Activated CD8-positive, alpha-beta T cell treated with anti-CD3 and anti-CD28 coated beads, Interleukin-2, amount 10 ng/mL, durations not matched to agents 7 days and 5 days (primary cell): ENCODE measurements around the gene OR1J1. TPM values are rescaled to one million over a fixed set of nuclear protein-coding genes. Genes with fewer than 3 reads are reported as not detected.
A peak's percentile ranks its signal among the peaks of the same experiment; 100 is the strongest.

Experiments
- ATAC-seq: fragments of 150-1000 bp; cut with Tn5 transposase; one replicate; pipeline ENCODE4 v1.10.0; 2021; ENCODE audit warnings: moderate library complexity
- CTCF ChIA-PET: fragments of 350-600 bp; sonication (Branson Sonifier 250); formaldehyde crosslinking; loops from one replicate; lab custom pipeline; 2021; ENCODE audit warnings: antibody characterized with exemption; lab: Charles Lee
- POLR2A ChIA-PET: fragments of 350-600 bp; sonication (Branson Sonifier 250); formaldehyde crosslinking; loops from one replicate; lab custom pipeline; 2021; ENCODE audit warnings: antibody characterized with exemption; lab: Charles Lee
- DNase-seq: peaks from one replicate; pipeline ENCODE4 v3.0.0-alpha.2; 2020
- H3K27ac Mint-ChIP-seq: one replicate; pipeline ENCODE4 v1.8.0; 2021; ENCODE audit warnings: mild to moderate bottlenecking, mixed read lengths
- H3K27me3 Mint-ChIP-seq: one replicate; pipeline ENCODE4 v1.8.0; 2021; ENCODE audit warnings: low read depth, mixed read lengths
- H3K36me3 Mint-ChIP-seq: one replicate; pipeline ENCODE4 v1.8.0; 2021; ENCODE audit warnings: low read depth, mixed read lengths
- H3K4me1 Mint-ChIP-seq: one replicate; pipeline ENCODE4 v1.8.0; 2021; ENCODE audit warnings: low read depth, mixed read lengths
- H3K4me3 Mint-ChIP-seq: one replicate; pipeline ENCODE4 v1.8.0; 2021; ENCODE audit warnings: mild to moderate bottlenecking, mixed read lengths
- H3K9me3 Mint-ChIP-seq: one replicate; pipeline ENCODE4 v1.8.0; 2022; ENCODE audit warnings: mixed read lengths; ENCODE audit not compliant: insufficient read depth
- total RNA-seq, 2 experiments: library from RNA; stranded (reverse); gene quantifications; one replicate each; pipeline ENCODE4 v1.2.3, GENCODE V29; 2021

The OR1J1 gene
- total RNA-seq, 2 experiments from 2014 or later = not detected

DNA sequence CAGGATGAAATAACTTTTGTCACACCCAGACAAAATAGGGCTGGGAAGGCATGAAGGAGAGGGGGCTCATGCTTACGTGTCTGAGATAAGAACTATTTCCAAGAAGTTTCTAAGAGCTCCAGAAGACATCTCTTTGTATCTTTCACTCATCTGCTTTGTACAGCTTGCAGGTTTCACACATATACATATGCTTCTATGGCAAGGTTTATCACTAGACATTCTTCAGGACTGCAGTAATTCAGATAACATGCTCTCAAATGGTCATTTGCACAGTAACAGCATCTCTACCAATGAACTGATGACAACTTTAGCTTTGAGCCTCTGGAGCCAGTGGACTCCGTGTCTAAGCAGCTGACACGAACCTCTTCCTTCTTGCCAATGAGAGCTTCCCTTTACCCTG lies 3.2 kb downstream of the OR1J1 start:
- H3K27me3 Mint-ChIP-seq = peaks cover 24% of the 10 kb centered on the region
- no peak overlapping the region for H3K4me3 Mint-ChIP-seq
- H3K27ac Mint-ChIP-seq = no peak overlapping the region
- ChIA-PET POLR2A (no interaction called here), CTCF (interaction anchor here (1.4 kb wide), 1 partner anchor 24 kb away, joined by 5 read pairs; no protein-coding TSS in a partner anchor)
- no peaks in the 10 kb centered on the region for H3K9me3 Mint-ChIP-seq
- no peaks in the 10 kb centered on the region for H3K36me3 Mint-ChIP-seq
- ATAC-seq (no peak), DNase-seq (no peak)
- H3K4me1 Mint-ChIP-seq = no peaks in the 10 kb centered on the region

DNA sequence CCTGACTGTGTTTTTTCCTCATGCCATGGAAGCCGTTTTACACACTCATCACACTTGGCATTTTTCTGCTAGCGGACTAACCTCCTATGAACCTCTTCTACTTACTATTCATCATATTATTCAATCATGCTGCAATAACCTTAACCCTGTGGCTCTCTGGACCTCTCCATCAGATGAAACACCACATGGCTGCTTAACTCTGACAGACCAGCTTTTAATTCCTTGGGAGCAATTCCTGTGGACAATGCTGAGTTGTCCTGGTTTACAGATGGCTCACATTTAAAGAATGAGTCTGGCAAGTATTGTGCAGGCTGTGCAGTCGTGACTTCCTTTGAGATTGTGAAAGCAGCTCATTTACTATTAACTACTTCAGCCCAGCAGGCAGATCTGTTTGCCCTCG lies 9.0 kb downstream of the OR1J1 start:
- peaks cover 19% of the 10 kb centered on the region for H3K27me3 Mint-ChIP-seq
- H3K9me3 Mint-ChIP-seq = no peaks in the 10 kb centered on the region
- H3K4me3 Mint-ChIP-seq = no peak overlapping the region
- POLR2A ChIA-PET = no interaction called here
- CTCF ChIA-PET = no interaction called here
- H3K4me1 Mint-ChIP-seq = peaks cover 13% of the 10 kb centered on the region
- ATAC-seq = no peak
- DNase-seq = no peak
- no peak overlapping the region for H3K27ac Mint-ChIP-seq
- H3K36me3 Mint-ChIP-seq = no peaks in the 10 kb centered on the region

DNA sequence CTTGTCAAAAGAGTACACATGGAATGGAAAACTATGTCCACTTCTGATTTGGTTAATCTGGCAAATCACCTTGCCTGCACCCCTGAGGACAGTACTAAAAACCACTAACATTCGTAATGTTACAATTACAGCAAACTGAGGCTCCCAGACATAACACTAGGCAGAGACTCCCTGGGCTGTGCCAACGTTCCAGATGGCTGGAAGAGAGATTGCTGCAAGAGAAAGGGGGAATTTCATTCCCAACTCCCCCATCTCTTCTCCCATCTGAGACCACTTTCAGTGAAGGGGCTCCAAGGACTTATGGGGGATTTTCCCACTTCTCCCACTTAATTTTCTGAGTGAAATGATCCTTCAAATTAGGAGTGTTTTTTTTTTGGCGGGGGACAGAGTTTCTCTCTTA lies 11.3 kb downstream of the OR1J1 start:
- POLR2A ChIA-PET = no interaction called here
- Mint-ChIP-seq H3K27me3 (peaks cover 33% of the 10 kb centered on the region), H3K4me1 (peaks cover 15% of the 10 kb centered on the region), H3K4me3 (no peak overlapping the region), H3K27ac (no peak overlapping the region), H3K9me3 (no peaks in the 10 kb centered on the region), H3K36me3 (no peaks in the 10 kb centered on the region)
- ATAC-seq (no peak), DNase-seq (no peak)
- CTCF ChIA-PET = interaction anchor here (5.0 kb wide), 1 partner anchor 343 kb away, joined by 102 read pairs; no protein-coding TSS in a partner anchor

DNA sequence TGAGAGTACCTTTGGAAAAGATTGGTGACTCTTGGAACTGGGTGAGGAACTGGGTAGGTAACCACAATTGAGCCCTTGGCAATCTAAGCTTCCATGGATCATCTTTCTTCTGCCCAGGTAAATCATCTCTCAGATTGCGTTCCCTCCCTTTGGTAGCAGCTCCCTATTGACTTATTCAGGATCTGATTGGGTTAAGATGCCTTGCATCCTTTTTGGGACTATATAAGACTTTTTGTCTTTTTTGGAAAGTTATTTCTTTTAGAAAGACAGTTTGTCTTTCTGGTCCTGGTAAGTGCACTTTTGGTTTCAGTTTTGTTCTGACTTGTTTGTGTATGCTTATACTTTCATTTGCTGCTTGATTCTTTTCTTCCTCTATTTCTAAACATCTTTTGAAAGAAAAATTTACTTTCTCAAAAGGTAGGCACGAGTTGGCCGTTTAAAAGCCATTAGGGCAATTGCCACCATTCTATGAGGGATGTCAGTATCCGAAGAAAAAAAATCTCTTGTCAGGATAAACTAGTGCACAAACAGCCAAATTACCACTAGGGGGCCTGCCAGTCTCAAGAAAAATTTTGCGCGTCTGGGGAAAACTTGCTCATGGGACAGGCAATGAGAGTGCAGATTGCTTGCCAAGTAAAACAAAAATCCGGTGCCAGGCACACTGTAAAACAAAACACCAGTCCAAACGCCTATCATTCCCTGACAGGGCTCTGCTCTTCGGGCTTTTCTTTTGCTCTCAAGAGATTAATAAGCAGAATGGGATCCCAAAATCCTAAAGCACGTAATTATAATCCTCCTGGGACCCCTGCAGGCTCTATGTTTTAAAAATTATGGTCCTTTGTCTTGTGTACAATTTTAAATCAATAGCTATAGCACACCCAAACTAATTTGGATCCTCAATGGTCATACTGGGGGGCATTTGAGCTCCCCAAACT lies 12.8 kb downstream of the OR1J1 start:
- peak; percentile 84 for ATAC-seq
- ChIA-PET POLR2A (no interaction called here), CTCF (interaction anchor here (0.6 to 5.0 kb wide), 24 partner anchors 11 to 885 kb away, joined by 3 to 102 read pairs (median 3); partner anchors contain the start of genes MRRF, PDCL, RABGAP1 and RBM18)
- peaks cover 15% of the 10 kb centered on the region for H3K4me1 Mint-ChIP-seq
- H3K27ac Mint-ChIP-seq = peak overlapping the region; percentile 83
- H3K4me3 Mint-ChIP-seq = peak overlapping the region; percentile 82
- no peaks in the 10 kb centered on the region for H3K36me3 Mint-ChIP-seq
- peaks cover 41% of the 10 kb centered on the region for H3K27me3 Mint-ChIP-seq
- DNase-seq = peak; percentile 80
- no peaks in the 10 kb centered on the region for H3K9me3 Mint-ChIP-seq

DNA sequence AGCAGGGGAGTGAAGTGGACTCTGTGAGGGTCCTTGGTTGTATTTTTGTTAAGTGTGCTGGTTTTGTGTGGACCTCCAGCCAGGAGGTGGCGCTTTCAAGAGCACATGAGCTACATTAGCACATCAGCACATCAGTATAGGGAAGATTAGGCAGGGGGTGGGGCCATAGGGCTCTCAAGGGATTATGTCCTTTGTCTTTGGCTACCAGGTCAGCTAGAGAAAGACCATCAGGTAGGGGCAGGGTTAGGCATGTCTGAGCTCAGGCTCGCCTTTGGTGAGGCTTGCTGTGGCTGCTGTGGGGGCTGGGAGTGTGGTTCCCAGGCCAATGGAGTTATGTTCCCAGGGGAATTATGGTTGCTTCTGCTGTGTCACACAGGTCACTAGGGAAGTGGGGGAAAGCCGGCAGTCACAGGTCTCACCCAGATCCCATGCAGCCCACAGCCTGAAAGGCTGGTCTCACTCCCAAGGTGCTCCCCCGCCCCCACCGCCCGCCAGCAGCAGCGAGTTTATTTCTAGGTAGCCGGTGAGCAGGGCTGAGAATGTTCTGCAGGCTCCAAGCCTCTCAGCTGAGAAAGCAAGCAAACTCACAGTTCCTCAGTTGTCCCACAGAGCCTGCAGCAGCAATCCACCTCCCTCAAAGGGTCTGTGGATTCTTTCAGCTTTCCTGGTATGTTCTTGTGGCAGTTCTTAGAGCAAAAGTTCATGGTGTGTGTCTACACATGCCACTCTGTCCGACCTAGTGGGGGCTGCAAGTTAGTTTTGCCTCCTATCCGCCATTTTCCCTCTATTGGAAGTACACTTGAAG lies 13.7 kb downstream of the OR1J1 start:
- ATAC-seq (peak; percentile 40), DNase-seq (peak; percentile 44)
- Mint-ChIP-seq H3K4me1 (peaks cover 15% of the 10 kb centered on the region), H3K27me3 (peaks cover 46% of the 10 kb centered on the region), H3K27ac (peak overlapping the region; percentile 83), H3K4me3 (peak overlapping the region; percentile 82), H3K36me3 (no peaks in the 10 kb centered on the region), H3K9me3 (no peaks in the 10 kb centered on the region)
- POLR2A ChIA-PET = interaction anchor here (1.1 kb wide), 1 partner anchor 348 kb away, joined by 3 read pairs; no protein-coding TSS in a partner anchor
- CTCF ChIA-PET = interaction anchor here (0.6 to 5.0 kb wide), 24 partner anchors 10 to 886 kb away, joined by 3 to 102 read pairs (median 3); partner anchors contain the start of genes MRRF, PDCL, RABGAP1 and RBM18

DNA sequence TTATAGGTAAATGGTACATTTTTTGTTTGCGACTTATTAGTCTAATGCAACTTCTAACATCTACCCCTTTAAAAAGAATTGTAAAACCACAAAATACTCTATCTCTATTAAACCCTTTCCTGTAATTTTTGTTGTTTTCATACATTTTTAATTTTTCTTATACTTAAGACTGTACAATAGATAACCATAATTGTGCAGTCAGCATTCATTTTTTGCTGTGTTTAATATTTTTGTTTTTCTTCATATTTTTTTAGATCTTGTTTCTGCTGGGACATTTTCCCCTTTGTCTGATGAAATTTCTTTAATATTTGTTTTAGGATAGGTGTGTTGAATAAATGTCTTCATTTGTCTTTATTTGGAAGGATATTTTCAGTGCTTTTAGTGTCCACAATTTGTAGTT lies 19.9 kb downstream of the OR1J1 start:
- Mint-ChIP-seq H3K4me1 (no peaks in the 10 kb centered on the region), H3K36me3 (no peaks in the 10 kb centered on the region), H3K27ac (no peak overlapping the region), H3K4me3 (no peak overlapping the region), H3K27me3 (peaks cover 51% of the 10 kb centered on the region), H3K9me3 (no peaks in the 10 kb centered on the region)
- ChIA-PET POLR2A (no interaction called here), CTCF (no interaction called here)
- ATAC-seq = no peak
- DNase-seq = no peak

DNA sequence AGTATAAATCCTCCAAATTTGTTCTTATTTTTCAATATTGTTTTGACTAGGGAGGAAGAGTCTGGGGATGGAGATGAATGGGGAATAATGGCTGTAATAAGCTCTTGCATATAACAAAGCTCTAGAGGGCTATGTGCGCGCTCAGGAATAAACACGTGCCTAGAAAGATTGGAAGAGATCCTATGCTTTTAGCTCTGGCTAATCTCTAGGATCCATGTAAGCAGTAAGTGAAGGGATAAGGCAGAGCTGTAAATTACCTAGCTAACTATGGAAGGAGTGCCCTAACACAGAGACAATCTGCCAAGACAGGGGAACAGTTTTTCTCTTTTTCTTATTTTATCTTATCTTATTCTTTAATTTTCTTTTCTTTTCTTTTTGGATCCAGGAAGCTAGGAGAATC lies 21.6 kb downstream of the OR1J1 start:
- no peak overlapping the region for H3K27ac Mint-ChIP-seq
- ChIA-PET POLR2A (no interaction called here), CTCF (interaction anchor here (1.0 to 2.7 kb wide), 3 partner anchors 330 to 357 kb away, joined by 3 to 10 read pairs (median 3); no protein-coding TSS in a partner anchor)
- peaks cover 39% of the 10 kb centered on the region for H3K27me3 Mint-ChIP-seq
- ATAC-seq (no peak), DNase-seq (no peak)
- no peaks in the 10 kb centered on the region for H3K9me3 Mint-ChIP-seq
- H3K4me3 Mint-ChIP-seq = no peak overlapping the region
- no peaks in the 10 kb centered on the region for H3K36me3 Mint-ChIP-seq
- H3K4me1 Mint-ChIP-seq = no peaks in the 10 kb centered on the region

DNA sequence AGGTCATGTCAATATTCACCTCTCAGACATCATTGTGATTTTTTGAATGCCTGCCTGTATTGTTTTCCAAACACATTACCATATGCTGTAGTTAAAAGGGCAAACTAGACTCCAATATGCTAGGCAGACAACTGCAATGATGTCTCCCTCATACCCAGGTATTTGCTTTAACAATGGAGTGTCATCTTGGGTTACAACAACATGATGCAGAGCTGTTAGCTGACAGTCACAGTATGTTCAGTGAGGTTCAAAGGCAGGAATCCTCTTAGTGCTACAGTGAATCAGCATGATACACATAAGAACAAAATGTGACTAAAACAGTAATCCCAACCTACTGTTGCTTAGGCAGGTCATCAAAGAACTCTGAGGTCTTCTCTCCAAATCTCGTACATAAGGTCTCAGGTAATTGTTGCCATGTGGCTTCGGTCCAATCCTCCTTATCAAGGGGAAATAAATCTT lies 24.0 kb downstream of the OR1J1 start:
- Mint-ChIP-seq H3K9me3 (no peaks in the 10 kb centered on the region), H3K4me1 (no peaks in the 10 kb centered on the region), H3K4me3 (no peak overlapping the region), H3K36me3 (no peaks in the 10 kb centered on the region), H3K27me3 (peaks cover 24% of the 10 kb centered on the region), H3K27ac (no peak overlapping the region)
- DNase-seq (no peak), ATAC-seq (no peak)
- POLR2A ChIA-PET = no interaction called here
- CTCF ChIA-PET = interaction anchor here (0.8 to 1.8 kb wide), 5 partner anchors 10 to 355 kb away, joined by 3 to 13 read pairs (median 4); no protein-coding TSS in a partner anchor

DNA sequence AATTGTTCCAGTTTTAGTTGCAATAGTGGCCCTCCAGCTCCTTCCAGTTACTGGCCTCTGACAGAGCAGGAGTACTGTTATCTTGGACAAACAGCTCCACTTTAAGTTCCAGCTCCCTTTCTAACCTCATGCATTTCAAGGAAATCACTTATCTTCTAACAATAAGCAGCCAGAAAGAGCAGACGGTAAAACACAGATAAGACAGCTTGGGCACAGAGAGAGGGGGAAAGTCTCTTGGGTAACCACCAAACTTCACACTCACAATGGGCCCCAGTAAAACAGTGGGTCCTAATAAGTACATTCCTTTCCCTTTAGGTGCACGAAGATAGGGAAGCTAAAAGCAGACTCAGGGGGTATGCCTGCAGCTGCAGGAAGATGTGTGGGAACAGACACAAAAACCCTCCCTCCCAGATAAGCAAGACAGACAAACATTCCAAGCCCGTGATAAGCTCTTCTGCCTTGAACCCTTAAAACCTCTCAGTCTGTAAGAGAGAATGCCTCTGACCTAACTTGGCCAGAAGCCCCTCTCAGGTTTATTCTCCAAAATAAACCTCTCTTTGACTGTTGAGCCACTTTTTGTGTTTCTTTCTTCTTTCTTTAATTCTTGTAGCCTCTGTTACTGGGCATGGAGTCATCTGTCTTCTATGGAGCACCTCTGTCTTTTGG lies 30.8 kb downstream of the OR1J1 start:
- ChIA-PET POLR2A (no interaction called here), CTCF (interaction anchor here (1.3 kb wide), 1 partner anchor 323 kb away, joined by 3 read pairs; no protein-coding TSS in a partner anchor)
- no peak overlapping the region for H3K27ac Mint-ChIP-seq
- H3K4me1 Mint-ChIP-seq = no peaks in the 10 kb centered on the region
- H3K27me3 Mint-ChIP-seq = peaks cover 26% of the 10 kb centered on the region
- no peak for ATAC-seq
- no peak overlapping the region for H3K4me3 Mint-ChIP-seq
- no peaks in the 10 kb centered on the region for H3K9me3 Mint-ChIP-seq
- H3K36me3 Mint-ChIP-seq = no peaks in the 10 kb centered on the region
- no peak for DNase-seq

DNA sequence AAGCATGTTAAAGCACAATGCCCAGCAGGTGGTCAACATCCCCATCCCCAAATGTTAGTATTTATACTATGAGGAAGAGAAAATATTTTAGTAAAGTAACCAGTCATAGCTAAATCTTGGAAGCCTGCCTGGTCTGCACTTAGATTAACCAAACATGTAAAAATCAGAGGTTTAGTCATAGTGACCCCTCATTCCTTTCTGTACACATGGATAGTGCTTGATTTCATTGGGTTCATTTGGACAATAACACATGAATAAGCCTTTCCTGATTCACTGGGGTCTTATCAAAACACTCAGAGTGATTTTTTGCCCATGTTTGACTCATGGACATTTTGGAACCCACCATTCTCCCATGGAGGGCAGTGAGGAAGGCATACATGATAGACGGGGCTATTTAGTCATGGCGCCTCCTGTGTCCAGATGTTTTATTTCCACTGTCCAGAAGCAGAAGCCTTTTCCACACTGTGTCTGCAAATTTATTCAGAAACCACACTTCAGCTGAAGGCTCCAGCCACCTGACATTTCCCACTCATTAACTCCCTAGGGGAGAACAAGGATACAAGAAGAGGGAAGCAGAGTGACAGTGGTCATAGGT lies 32.5 kb downstream of the OR1J1 start:
- ChIA-PET POLR2A (no interaction called here), CTCF (no interaction called here)

More for the DNA sequence above, 32.5 kb downstream of the OR1J1 start:
- ATAC-seq (no peak), DNase-seq (no peak)
- no peak overlapping the region for H3K27ac Mint-ChIP-seq
- no peak overlapping the region for H3K4me3 Mint-ChIP-seq
- H3K9me3 Mint-ChIP-seq = no peaks in the 10 kb centered on the region
- no peaks in the 10 kb centered on the region for H3K4me1 Mint-ChIP-seq
- H3K36me3 Mint-ChIP-seq = no peaks in the 10 kb centered on the region
- H3K27me3 Mint-ChIP-seq = peaks cover 31% of the 10 kb centered on the region
